Measurements from ENCODE around the gene XRN1.

XRN1 gene

DNA sequence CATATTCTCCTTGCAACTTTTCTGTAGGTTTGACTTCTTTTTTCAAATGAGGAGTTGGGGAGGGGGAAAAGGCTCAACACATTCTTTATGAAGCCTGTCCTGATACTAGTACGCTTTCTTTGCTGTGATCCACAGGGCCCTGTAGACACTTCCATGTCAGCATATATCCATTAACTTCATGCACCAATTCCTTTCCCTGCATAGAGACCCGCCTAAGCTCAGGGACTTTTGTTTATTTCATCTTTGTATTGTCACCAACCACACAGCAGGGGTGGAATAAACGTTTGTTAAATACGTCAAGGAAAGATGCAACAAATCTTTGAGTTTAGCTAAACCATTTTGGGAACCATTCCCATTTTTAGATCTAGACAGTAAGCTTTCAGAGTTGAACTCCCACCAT lies 179.4 kb downstream of the XRN1 start:
- no peak for DNase-seq

- DNase-seq = no peak
Measured at GRCh38 chr3:142267269-142267668, 180.6 kb downstream of the XRN1 start.

- DNase-seq = no peak
Measured at GRCh38 chr3:142263112-142263511, 184.7 kb downstream of the XRN1 start.

DNA sequence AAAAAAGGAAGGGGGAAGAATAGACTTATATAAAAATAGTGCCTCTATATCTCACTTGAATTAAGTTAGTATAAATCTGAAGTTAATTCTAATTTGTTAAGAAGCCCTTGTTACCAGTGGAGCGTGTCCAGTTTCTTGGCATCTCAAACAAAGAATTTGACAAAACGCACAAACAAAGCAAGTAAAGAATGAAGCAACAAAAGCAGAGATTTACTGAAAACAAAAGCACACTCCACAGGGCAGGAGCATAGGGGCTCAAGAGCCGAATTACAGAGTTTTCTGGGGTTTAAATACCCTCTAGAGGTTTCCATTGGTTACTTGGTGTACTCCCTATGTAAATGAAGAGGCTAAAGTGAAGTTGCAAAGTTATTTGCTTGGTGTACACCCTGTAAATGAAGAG lies 188.5 kb downstream of the XRN1 start:
- DNase-seq = no peak

DNA sequence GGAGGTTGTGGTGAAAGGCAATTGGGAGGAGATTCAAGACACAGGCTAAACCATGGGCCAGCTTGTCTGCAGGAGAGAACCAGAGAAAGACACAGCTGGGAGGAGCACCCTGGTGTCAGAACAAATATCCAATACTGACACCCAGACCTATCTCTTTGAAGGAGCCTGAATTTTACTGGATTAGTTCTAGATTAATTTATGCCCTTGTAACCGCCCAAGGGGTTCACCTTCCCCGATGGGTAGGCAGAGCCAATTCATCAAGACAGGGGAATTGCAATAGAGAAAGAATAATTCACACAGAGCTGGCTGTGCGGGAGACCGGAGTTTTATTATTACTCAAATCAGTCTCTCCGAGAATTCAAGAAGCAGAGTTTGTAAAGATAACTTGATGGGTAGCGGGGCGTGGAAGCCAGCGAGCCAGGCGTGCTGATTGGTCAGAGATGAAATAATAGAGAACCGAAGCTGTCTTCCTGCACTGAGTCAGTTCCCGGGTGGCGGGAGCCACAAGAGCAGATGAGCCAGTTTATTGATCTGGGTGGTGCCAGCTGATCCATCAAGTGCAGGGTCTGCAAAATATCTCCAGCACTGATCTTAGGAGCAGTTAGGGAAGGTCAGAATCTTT lies 191.0 kb downstream of the XRN1 start:
- DNase-seq = no peak

Measured in AML-193 (cell line).